Transverse colon (tissue), 3 donors: ENCODE measurements around the gene CKAP5.

ENCODE experiments used
- EP300 ChIP-seq: sonication (generic); formaldehyde crosslinking; IDR thresholded peaks from one replicate; pipeline ENCODE4 v1.6.1; 2017; ENCODE audit warnings: antibody characterized with exemption, low read depth
- POLR2AphosphoS5 ChIP-seq, 3 donors: sonication (generic); formaldehyde crosslinking; IDR thresholded peaks; one replicate each; pipeline ENCODE4 v1.6.1; 2016; ENCODE audit warnings: antibody characterized with exemption in 3 of 3

- TF ChIP-seq POLR2AphosphoS5 (IDR thresholded peaks at IDR 0.05) (no peak), EP300 (no peak)
These were observed 152.0 kb downstream of the CKAP5 start for GRCh38 chr11:46694072-46694471.
